H9 (cell line): ENCODE measurements around the gene C17orf50. TPM values are rescaled to one million over a fixed set of nuclear protein-coding genes. Genes with fewer than 3 reads are reported as not detected.

Experiments used
- DNase-seq: peaks from one replicate; pipeline ENCODE4 v3.0.0-alpha.2; 2017
- H2AFZ ChIP-seq: one replicate; pipeline ENCODE4 v1.6.1; 2013; ENCODE audit warnings: mild to moderate bottlenecking, low read length, control low read depth, moderate library complexity
- H2AK5ac ChIP-seq: 2 replicates; pipeline ENCODE4 v1.6.1; 2013; ENCODE audit warnings: low read length, control low read depth, mixed read lengths; ENCODE audit not compliant: insufficient read length
- H2BK120ac ChIP-seq: one replicate; pipeline ENCODE4 v1.6.1; 2013; ENCODE audit warnings: low read depth, mild to moderate bottlenecking, low read length, control low read depth, inconsistent platforms; ENCODE audit not compliant: poor library complexity, severe bottlenecking
- H2BK12ac ChIP-seq: 2 replicates; pipeline ENCODE4 v1.6.1; 2013; ENCODE audit warnings: low read length, control low read depth, mixed read lengths, low read depth; ENCODE audit not compliant: insufficient read length
- H2BK15ac ChIP-seq: 2 replicates; pipeline ENCODE4 v1.6.1; 2013; ENCODE audit warnings: low read depth, low read length, control low read depth
- H2BK20ac ChIP-seq: one replicate; pipeline ENCODE4 v1.6.1; 2013; ENCODE audit warnings: low read depth, mild to moderate bottlenecking, low read length, control low read depth, inconsistent platforms; ENCODE audit not compliant: poor library complexity, severe bottlenecking
- H2BK5ac ChIP-seq: 2 replicates; pipeline ENCODE4 v1.6.1; 2013; ENCODE audit warnings: low read length, control low read depth, mixed read lengths; ENCODE audit not compliant: insufficient read length
- H3K14ac ChIP-seq: 2 replicates; pipeline ENCODE4 v1.6.1; 2013; ENCODE audit warnings: low read length, control low read depth; ENCODE audit not compliant: insufficient read depth
- H3K18ac ChIP-seq: 2 replicates; pipeline ENCODE4 v1.6.1; 2013; ENCODE audit warnings: low read depth, mild to moderate bottlenecking, mixed read lengths, low read length, control low read depth; ENCODE audit not compliant: insufficient read length
- H3K23ac ChIP-seq: 2 replicates; pipeline ENCODE4 v1.6.1; 2013; ENCODE audit warnings: low read length, control low read depth, mixed read lengths, low read depth; ENCODE audit not compliant: insufficient read length
- H3K23me2 ChIP-seq: 2 replicates; pipeline ENCODE4 v1.6.1; 2013; ENCODE audit warnings: low read depth, mild to moderate bottlenecking, mixed read lengths, low read length, control low read depth; ENCODE audit not compliant: insufficient read length, poor library complexity, severe bottlenecking
- H3K27ac ChIP-seq: 2 replicates; pipeline ENCODE4 v1.5.1; 2013; ENCODE audit warnings: low read length, control low read depth, mixed read lengths, low read depth; ENCODE audit not compliant: insufficient read length
- H3K27me3 ChIP-seq: 2 replicates; pipeline ENCODE4 v1.6.1; 2013; ENCODE audit warnings: low read length, control low read depth, inconsistent platforms; ENCODE audit not compliant: insufficient read depth
- H3K4ac ChIP-seq: 2 replicates; pipeline ENCODE4 v1.6.1; 2013; ENCODE audit warnings: low read depth, mild to moderate bottlenecking, control low read depth, inconsistent platforms, low read length, moderate library complexity
- H3K4me1 ChIP-seq: 2 replicates; pipeline ENCODE4 v1.6.1; 2013; ENCODE audit warnings: low read length, control low read depth, inconsistent platforms; ENCODE audit not compliant: insufficient read depth
- H3K4me2 ChIP-seq: 2 replicates; pipeline ENCODE4 v1.6.1; 2013; ENCODE audit warnings: low read length, control low read depth, mixed read lengths; ENCODE audit not compliant: insufficient read length, insufficient read depth
- H3K56ac ChIP-seq: 2 replicates; pipeline ENCODE4 v1.6.1; 2013; ENCODE audit warnings: low read depth, mild to moderate bottlenecking, mixed read lengths, low read length, control low read depth; ENCODE audit not compliant: insufficient read length
- H3K79me1 ChIP-seq: 2 replicates; pipeline ENCODE4 v1.6.1; 2013; ENCODE audit warnings: low read depth, mild to moderate bottlenecking, moderate library complexity, low read length, control low read depth, inconsistent platforms; ENCODE audit not compliant: insufficient read depth, poor library complexity, severe bottlenecking
- H3K79me2 ChIP-seq: 2 replicates; pipeline ENCODE4 v1.6.1; 2013; ENCODE audit warnings: low read length, control low read depth, inconsistent platforms; ENCODE audit not compliant: insufficient read depth
- H3K9ac ChIP-seq: 2 replicates; pipeline ENCODE4 v1.6.1; 2013; ENCODE audit warnings: low read length, control low read depth, mixed read lengths; ENCODE audit not compliant: insufficient read length; ENCODE audit errors: extremely low read depth
- H3K9me3 ChIP-seq: one replicate; pipeline ENCODE4 v1.6.1; 2013; ENCODE audit warnings: low read depth, low read length, inconsistent platforms; ENCODE audit not compliant: control insufficient read depth
- H3T11ph ChIP-seq: one replicate; pipeline ENCODE4 v1.6.1; 2013; ENCODE audit warnings: mild to moderate bottlenecking, low read length, control low read depth, inconsistent platforms
- H4K20me1 ChIP-seq: one replicate; pipeline ENCODE4 v1.6.1; 2013; ENCODE audit not compliant: control insufficient read depth, insufficient read length, insufficient read depth
- H4K5ac ChIP-seq: 2 replicates; pipeline ENCODE4 v1.6.1; 2013; ENCODE audit warnings: low read depth, mild to moderate bottlenecking, mixed read lengths, low read length, control low read depth; ENCODE audit not compliant: insufficient read length
- H4K8ac ChIP-seq: replicated peaks from 2 replicates; pipeline ENCODE4 v1.6.1; 2013; ENCODE audit warnings: low read length, control low read depth, mixed read lengths, low read depth; ENCODE audit not compliant: insufficient read length
- H4K91ac ChIP-seq: 2 replicates; pipeline ENCODE4 v1.6.1; 2013; ENCODE audit warnings: low read depth, mild to moderate bottlenecking, moderate library complexity, mixed read lengths, low read length, control low read depth; ENCODE audit not compliant: insufficient read length
- H3K27ac Mint-ChIP-seq, 3 experiments: 2 replicates in 2 of 3; 3 replicates in 1 of 3; pipeline ENCODE4 v1.8.0; 2020 to 2021; ENCODE audit warnings: mixed read lengths in 3 of 3, mild to moderate bottlenecking in 1 of 3, moderate library complexity in 1 of 3
- H3K27me3 Mint-ChIP-seq: 2 replicates; pipeline ENCODE4 v1.8.0; 2021; ENCODE audit warnings: low read depth, mild to moderate bottlenecking, moderate library complexity, mixed read lengths
- H3K36me3 Mint-ChIP-seq, 3 experiments: 2 replicates in 2 of 3; 3 replicates in 1 of 3; pipeline ENCODE4 v1.8.0; 2020 to 2021; ENCODE audit warnings: low read depth in 3 of 3, mixed read lengths in 3 of 3; ENCODE audit not compliant: insufficient read depth in 1 of 3
- H3K4me1 Mint-ChIP-seq, 2 experiments: 2 replicates each; pipeline ENCODE4 v1.8.0; 2020; ENCODE audit warnings: mixed read lengths in 2 of 2
- H3K4me3 Mint-ChIP-seq, 2 experiments: 2 replicates in 1 of 2; 3 replicates in 1 of 2; pipeline ENCODE4 v1.8.0; 2020 to 2021; ENCODE audit warnings: mild to moderate bottlenecking in 2 of 2, mixed read lengths in 2 of 2, moderate library complexity in 1 of 2
- H3K9me3 Mint-ChIP-seq, 2 experiments: 2 replicates in 1 of 2; 3 replicates in 1 of 2; pipeline ENCODE4 v1.8.0; 2020; ENCODE audit warnings: mild to moderate bottlenecking in 2 of 2, mixed read lengths in 2 of 2, moderate library complexity in 1 of 2
- WGBS: extraction: QIAGEN DNeasy Blood & Tissue Kit; methylation state at CpG from one replicate; pipeline ENCODE4 v1.1.7; 2013; ENCODE audit warnings: missing lambda C conversion rate, low lambda C conversion rate, mixed read lengths; ENCODE audit not compliant: insufficient read length; ENCODE audit errors: extremely low coverage; 5-methylcytosine and 5-hydroxymethylcytosine counted together
- total RNA-seq: library from RNA; stranded (reverse); gene quantifications from 2 replicates; pipeline ENCODE4 v1.2.1, GENCODE V29; 2021
- TF ChIP-seq, protein P1 (sequence below): fragments of 200-600 bp; sonication (generic); conservative IDR thresholded peaks from 3 replicates; pipeline ENCODE4 v1.8.0; 2021; ENCODE audit warnings: antibody characterized with exemption, mild to moderate bottlenecking

The C17orf50 gene
- total RNA-seq, 1 experiment from 2014 or later: not detected

GRCh38 chr17:35748979-35749378 lies 11.7 kb upstream of the C17orf50 start:
- H3K27me3 ChIP-seq: peaks cover 7% of the 10 kb centered on the region; the same call in 1 of the 2 replicates

More at GRCh38 chr17:35748979-35749378, 11.7 kb upstream of the C17orf50 start:
- Histone ChIP-seq H2BK5ac (no peak overlapping the region), H3K27ac (no peak overlapping the region), H3K4ac (no peak overlapping the region), H2AFZ (no peak overlapping the region), H3K23me2 (no peaks in the 10 kb centered on the region), H3K9ac (no peak overlapping the region), H3K79me1 (no peaks in the 10 kb centered on the region), H3K14ac (no peak overlapping the region), H3K4me2 (no peak overlapping the region), H4K5ac (no peak overlapping the region), H3K9me3 (no peaks in the 10 kb centered on the region), H2BK120ac (no peak overlapping the region), H3K79me2 (no peaks in the 10 kb centered on the region), H3K23ac (no peak overlapping the region), H3K56ac (no peak overlapping the region), H3K4me1 (no peaks in the 10 kb centered on the region), H2BK15ac (no peak overlapping the region), H4K91ac (no peak overlapping the region), H4K8ac (no peak overlapping the region), H3K18ac (no peak overlapping the region), H3T11ph (no peak overlapping the region), H2BK20ac (no peak overlapping the region), H4K20me1 (no peaks in the 10 kb centered on the region), H2BK12ac (no peak overlapping the region), H2AK5ac (no peak overlapping the region)
- peaks cover 35% of the 10 kb centered on the region for H3K27me3 Mint-ChIP-seq
- H3K9me3 Mint-ChIP-seq: no peaks in the 10 kb centered on the region; a peak in 1 of 5 replicates
- DNase-seq: no peak
- H3K4me3 Mint-ChIP-seq: no peak overlapping the region
- H3K36me3 Mint-ChIP-seq: no peaks in the 10 kb centered on the region
- TF ChIP-seq, protein P1, sequence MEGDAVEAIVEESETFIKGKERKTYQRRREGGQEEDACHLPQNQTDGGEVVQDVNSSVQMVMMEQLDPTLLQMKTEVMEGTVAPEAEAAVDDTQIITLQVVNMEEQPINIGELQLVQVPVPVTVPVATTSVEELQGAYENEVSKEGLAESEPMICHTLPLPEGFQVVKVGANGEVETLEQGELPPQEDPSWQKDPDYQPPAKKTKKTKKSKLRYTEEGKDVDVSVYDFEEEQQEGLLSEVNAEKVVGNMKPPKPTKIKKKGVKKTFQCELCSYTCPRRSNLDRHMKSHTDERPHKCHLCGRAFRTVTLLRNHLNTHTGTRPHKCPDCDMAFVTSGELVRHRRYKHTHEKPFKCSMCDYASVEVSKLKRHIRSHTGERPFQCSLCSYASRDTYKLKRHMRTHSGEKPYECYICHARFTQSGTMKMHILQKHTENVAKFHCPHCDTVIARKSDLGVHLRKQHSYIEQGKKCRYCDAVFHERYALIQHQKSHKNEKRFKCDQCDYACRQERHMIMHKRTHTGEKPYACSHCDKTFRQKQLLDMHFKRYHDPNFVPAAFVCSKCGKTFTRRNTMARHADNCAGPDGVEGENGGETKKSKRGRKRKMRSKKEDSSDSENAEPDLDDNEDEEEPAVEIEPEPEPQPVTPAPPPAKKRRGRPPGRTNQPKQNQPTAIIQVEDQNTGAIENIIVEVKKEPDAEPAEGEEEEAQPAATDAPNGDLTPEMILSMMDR: no peak
- no CpG with 5 or more reads among the region's 6 CpGs for WGBS
- H3K27ac Mint-ChIP-seq: no peak overlapping the region
- H3K4me1 Mint-ChIP-seq: peaks cover 20 to 33% of the 10 kb centered on the region in 2 experiments
